Kidney epithelial cell (primary cell): ENCODE measurements around the gene DYRK4. TPM values are rescaled to one million over a fixed set of nuclear protein-coding genes. Genes with fewer than 3 reads are reported as not detected.

Source experiments
- DNase-seq: peaks from one replicate; pipeline ENCODE4 v3.0.0-alpha.2; 2010; ENCODE audit warnings: low read depth
- H3K27me3 ChIP-seq: 2 replicates; pipeline ENCODE4 v1.6.0; 2011; ENCODE audit warnings: low read length; ENCODE audit not compliant: control insufficient read depth, insufficient read depth
- H3K36me3 ChIP-seq: 2 replicates; pipeline ENCODE4 v1.5.1; 2011; ENCODE audit warnings: low read length; ENCODE audit not compliant: control insufficient read depth, insufficient read depth
- H3K4me3 ChIP-seq: 2 replicates; pipeline ENCODE4 v1.5.1; 2011; ENCODE audit warnings: low read depth, mild to moderate bottlenecking, control low read depth, low read length
- CTCF ChIP-seq: IDR thresholded peaks from 2 replicates; pipeline ENCODE4 v1.5.1; 2011; ENCODE audit warnings: mild to moderate bottlenecking, moderate library complexity, low read length, control low read depth, inconsistent platforms; ENCODE audit not compliant: insufficient read depth, poor library complexity, severe bottlenecking
- total RNA-seq: library from RNA; depleted of rRNA; stranded (reverse); fragments of >200 nt; gene quantifications from 2 replicates; pipeline ENCODE4 v1.2.3, GENCODE V29; 2015

Gene DYRK4
- total RNA-seq, 1 donor from 2014 or later, result 60.3 TPM

DNA sequence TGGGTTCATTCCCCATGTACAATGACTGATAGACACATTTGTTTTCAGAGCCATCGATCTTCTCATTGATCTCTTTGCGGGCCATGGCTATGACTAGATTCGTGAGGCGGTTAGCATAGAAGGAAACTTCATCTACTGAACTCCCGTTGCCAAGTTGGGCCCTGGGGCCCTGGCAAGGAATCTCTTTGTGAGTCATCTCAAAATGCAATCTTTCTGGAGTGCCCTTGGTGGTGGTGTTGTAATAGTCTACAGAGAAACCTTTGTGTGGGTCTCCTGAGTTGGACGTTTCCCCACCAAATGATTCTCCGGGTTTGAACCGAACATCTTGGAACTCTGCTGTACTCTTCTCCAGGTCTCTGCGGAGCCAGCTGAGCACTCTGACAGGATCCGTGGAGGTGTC lies 66.4 kb downstream of the DYRK4 start:
- no peak for TF ChIP-seq CTCF
- no peak for DNase-seq
- Histone ChIP-seq H3K4me3 (no peak overlapping the region), H3K36me3 (no peaks in the 10 kb centered on the region), H3K27me3 (peaks cover 4% of the 10 kb centered on the region)

GRCh38 chr12:4630262-4630661 lies 68.3 kb downstream of the DYRK4 start:
- DNase-seq, result no peak
- no peak overlapping the region for H3K4me3 ChIP-seq
- TF ChIP-seq CTCF, result no peak
- no peaks in the 10 kb centered on the region for H3K36me3 ChIP-seq
- H3K27me3 ChIP-seq, result peaks cover 4% of the 10 kb centered on the region

DNA sequence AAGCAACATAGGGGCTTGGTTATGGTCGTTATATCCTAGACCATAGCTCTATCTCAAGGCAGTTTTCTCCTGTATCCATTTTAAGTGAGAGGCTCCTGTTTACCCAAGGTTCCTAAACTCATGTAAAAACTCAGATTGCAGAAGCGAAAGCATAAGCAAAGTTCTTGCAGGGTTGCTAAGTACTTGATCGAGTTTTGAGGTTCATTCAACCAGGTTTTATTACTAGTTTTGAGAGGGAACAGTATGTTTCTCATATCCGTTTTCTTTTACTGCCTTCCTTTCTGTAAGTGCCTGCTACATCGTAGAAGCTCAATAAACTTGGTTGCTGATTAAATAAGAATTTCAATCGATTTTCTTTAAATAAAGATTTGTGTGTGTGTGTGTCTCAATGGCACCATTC lies 81.7 kb downstream of the DYRK4 start:
- no peak for TF ChIP-seq CTCF
- DNase-seq, result no peak
- no peaks in the 10 kb centered on the region for H3K27me3 ChIP-seq

DNA sequence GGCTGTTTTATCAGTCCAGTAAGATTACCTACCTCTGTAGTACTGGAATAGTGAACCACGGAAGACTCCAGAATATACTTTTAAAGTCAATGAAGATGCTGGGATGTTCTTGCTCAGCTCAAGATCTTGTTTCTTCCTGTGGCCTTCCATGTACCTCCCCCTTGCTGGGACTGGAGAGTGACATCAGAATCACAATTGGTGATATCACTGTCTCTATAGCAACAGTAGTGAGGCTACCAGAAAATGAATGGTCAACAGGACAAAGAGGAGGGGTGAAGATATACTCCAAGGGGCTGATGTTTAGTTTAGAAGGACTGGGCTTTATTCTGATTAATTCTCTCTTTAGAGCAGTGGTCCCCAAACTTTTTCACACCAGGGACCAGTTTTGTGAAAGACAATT lies 83.0 kb downstream of the DYRK4 start:
- TF ChIP-seq CTCF, result no peak
- no peak for DNase-seq

More for the DNA sequence above, 81.7 kb downstream of the DYRK4 start:
- no peaks in the 10 kb centered on the region for H3K36me3 ChIP-seq
- H3K4me3 ChIP-seq, result no peak overlapping the region

DNA sequence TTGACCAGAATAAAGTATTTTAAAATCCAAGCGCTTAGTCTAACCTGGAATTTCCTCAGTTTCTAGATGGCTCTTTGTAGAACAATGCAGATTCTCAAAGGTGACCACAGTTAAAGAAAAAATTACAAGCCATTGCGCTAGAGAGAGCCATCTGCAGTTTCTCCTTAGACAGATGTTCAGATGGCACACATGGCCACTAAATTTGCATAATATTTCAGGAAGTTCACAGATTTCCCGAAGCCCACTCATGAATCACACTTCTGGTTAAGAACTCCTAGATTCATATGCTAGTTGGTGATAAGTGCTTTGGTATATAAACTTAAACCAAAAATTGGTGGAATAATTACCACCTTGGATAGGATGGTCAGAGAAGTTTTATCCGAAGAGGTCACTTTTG lies 86.1 kb downstream of the DYRK4 start:
- H3K27me3 ChIP-seq, result no peaks in the 10 kb centered on the region
- H3K36me3 ChIP-seq, result no peaks in the 10 kb centered on the region
- H3K4me3 ChIP-seq, result peak overlapping the region; percentile 82
- TF ChIP-seq CTCF, result no peak
- DNase-seq, result no peak

More for the DNA sequence above, 83.0 kb downstream of the DYRK4 start:
- Histone ChIP-seq H3K27me3 (no peaks in the 10 kb centered on the region), H3K36me3 (no peaks in the 10 kb centered on the region), H3K4me3 (no peak overlapping the region)
